Measurements from ENCODE around the gene TRPC3.

Gene TRPC3

DNA sequence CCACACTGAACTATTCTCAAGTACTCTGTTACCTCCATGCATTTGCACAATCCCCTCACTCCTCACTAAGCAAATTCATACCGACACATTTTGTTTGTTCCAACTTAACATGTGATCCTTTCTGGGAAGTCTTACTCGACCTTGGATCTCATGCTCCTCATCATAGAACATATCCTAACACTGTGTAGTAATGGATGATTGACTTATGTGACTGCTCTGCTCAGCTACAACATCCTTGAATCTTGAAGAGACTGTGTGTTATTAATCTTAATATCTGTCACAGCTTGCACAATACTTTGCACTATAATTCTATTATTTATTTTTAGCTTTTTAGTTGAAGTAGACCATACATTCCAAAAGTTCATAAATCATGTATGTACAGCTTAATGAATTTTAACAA lies 23.9 kb upstream of the TRPC3 start:
- Histone ChIP-seq H3K4me1 (ENCODE audit: control insufficient read depth in 1 of 2, insufficient read depth in 2 of 2, low read length in 2 of 2) (no peaks in the 10 kb centered on the region), H3K36me3 (ENCODE audit: control insufficient read depth in 1 of 2, insufficient read depth in 2 of 2, low read length in 2 of 2) (no peaks in the 10 kb centered on the region), H3K27me3 (ENCODE audit: low read depth, low read length) (no peaks in the 10 kb centered on the region)

DNA sequence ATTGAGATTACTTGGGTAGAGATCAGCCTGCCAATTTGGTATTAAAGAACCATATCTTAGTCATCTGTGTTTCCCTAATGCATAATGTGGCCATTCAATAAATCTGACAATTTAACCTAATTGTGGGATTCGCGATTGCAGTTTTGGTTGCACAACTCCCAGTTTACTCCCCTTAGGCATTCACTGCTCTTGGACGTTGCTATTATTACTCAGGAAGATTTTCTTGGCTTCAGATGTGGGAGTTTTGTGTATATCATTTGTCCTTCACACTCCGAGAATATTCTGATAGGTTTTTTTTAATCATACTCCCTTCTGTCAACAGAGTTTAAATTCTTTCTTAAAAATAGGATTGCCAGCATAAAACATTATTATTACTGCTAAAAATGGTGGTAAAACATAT lies 22.0 kb upstream of the TRPC3 start:
- no peak overlapping the region for H3K27ac ChIP-seq (ENCODE audit: low read length)
- H3K4me3 ChIP-seq (ENCODE audit: low read depth in 1 of 2, low read length in 2 of 2): no peak overlapping the region
- no peaks in the 10 kb centered on the region for H3K27me3 ChIP-seq (ENCODE audit: low read depth, low read length)
- no peaks in the 10 kb centered on the region for H3K4me1 ChIP-seq (ENCODE audit: control insufficient read depth in 1 of 2, insufficient read depth in 2 of 2, low read length in 2 of 2)
- H3K9me3 ChIP-seq (ENCODE audit: control insufficient read depth in 1 of 2, low read length in 2 of 2): no peaks in the 10 kb centered on the region
- H3K36me3 ChIP-seq (ENCODE audit: control insufficient read depth in 1 of 2, insufficient read depth in 2 of 2, low read length in 2 of 2): no peaks in the 10 kb centered on the region

More for the DNA sequence above, 23.9 kb upstream of the TRPC3 start:
- Histone ChIP-seq H3K27ac (ENCODE audit: low read length) (no peak overlapping the region), H3K4me3 (ENCODE audit: low read depth in 1 of 2, low read length in 2 of 2) (no peak overlapping the region), H3K9me3 (ENCODE audit: control insufficient read depth in 1 of 2, low read length in 2 of 2) (no peaks in the 10 kb centered on the region)

DNA sequence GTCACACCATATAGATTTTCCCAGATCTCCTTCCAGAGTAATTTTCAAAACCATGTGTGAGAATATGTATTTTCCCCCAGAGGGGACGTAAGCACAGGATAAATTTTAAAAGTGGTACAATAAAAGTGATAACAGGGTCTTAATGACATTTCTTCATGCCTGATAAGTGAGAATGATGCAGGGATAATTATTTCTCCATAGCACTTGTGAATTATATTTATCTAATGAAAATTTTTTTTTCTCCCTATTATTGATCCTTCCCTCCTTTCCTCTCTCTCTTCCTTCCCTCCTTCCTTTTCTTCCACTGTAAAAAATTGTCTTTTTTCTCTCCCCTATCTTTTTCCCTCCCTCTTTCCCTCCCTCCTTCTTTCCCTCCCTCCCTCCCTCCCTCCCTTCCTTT lies 17.0 kb upstream of the TRPC3 start:
- H3K4me1 ChIP-seq (ENCODE audit: control insufficient read depth in 1 of 2, insufficient read depth in 2 of 2, low read length in 2 of 2): no peaks in the 10 kb centered on the region
- no peak overlapping the region for H3K27ac ChIP-seq (ENCODE audit: low read length)
- H3K36me3 ChIP-seq (ENCODE audit: control insufficient read depth in 1 of 2, insufficient read depth in 2 of 2, low read length in 2 of 2): no peaks in the 10 kb centered on the region
- H3K9me3 ChIP-seq (ENCODE audit: control insufficient read depth in 1 of 2, low read length in 2 of 2): no peaks in the 10 kb centered on the region
- H3K27me3 ChIP-seq (ENCODE audit: low read depth, low read length): no peaks in the 10 kb centered on the region
- no peak overlapping the region for H3K4me3 ChIP-seq (ENCODE audit: low read depth in 1 of 2, low read length in 2 of 2)

- H3K27ac ChIP-seq (ENCODE audit: low read length): no peak overlapping the region
- no peaks in the 10 kb centered on the region for H3K27me3 ChIP-seq (ENCODE audit: low read depth, low read length)
- no peak overlapping the region for H3K4me3 ChIP-seq (ENCODE audit: low read depth in 1 of 2, low read length in 2 of 2)
- H3K4me1 ChIP-seq (ENCODE audit: control insufficient read depth in 1 of 2, insufficient read depth in 2 of 2, low read length in 2 of 2): no peaks in the 10 kb centered on the region
- no peaks in the 10 kb centered on the region for H3K36me3 ChIP-seq (ENCODE audit: control insufficient read depth in 1 of 2, insufficient read depth in 2 of 2, low read length in 2 of 2)
- no peaks in the 10 kb centered on the region for H3K9me3 ChIP-seq (ENCODE audit: control insufficient read depth in 1 of 2, low read length in 2 of 2)
Observed at GRCh38 chr4:121964958-121965357, 13.1 kb upstream of the TRPC3 start.

DNA sequence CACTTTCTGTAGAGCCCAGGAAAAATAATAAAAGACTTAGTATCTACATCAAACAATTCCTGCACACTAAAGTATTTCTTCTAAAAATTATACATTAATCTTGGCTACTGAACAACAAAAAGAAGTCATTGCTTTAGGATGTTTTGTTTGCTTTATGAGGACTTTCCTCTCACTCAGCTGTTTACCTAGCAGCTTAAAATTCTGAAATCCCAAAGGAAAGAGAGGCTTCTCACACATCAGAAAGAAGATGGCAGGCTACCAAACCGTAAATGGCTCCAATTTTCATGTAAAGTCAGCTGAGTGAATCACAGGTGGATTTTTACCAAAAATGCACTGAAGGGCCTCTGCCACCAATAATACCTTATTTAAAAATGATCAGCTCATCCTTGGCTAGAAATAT lies 9.0 kb upstream of the TRPC3 start:
- Histone ChIP-seq H3K27me3 (ENCODE audit: low read depth, low read length) (no peaks in the 10 kb centered on the region), H3K27ac (ENCODE audit: low read length) (no peak overlapping the region), H3K9me3 (ENCODE audit: control insufficient read depth in 1 of 2, low read length in 2 of 2) (no peaks in the 10 kb centered on the region), H3K36me3 (ENCODE audit: control insufficient read depth in 1 of 2, insufficient read depth in 2 of 2, low read length in 2 of 2) (no peaks in the 10 kb centered on the region), H3K4me3 (ENCODE audit: low read depth in 1 of 2, low read length in 2 of 2) (no peak overlapping the region), H3K4me1 (ENCODE audit: control insufficient read depth in 1 of 2, insufficient read depth in 2 of 2, low read length in 2 of 2) (no peaks in the 10 kb centered on the region)

DNA sequence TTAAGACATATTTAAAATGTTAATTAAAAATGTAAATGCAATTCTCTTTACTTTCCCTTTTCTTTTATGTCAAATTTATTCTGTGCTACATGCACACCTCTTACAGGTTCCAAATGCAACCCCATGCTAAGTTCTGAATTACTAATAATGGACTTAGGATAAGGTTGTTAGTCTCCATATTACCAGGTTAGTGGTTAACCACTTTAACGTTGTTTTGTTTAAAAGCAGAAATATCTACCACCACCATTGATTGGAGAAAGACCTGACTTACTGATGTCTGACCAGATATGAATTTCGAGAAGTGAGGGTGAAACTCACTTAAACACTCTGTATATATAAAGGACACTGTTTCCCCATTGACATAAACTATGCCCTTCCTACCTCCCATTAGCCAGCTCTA lies 6.9 kb upstream of the TRPC3 start:
- Histone ChIP-seq H3K9me3 (ENCODE audit: control insufficient read depth in 1 of 2, low read length in 2 of 2) (no peaks in the 10 kb centered on the region), H3K36me3 (ENCODE audit: control insufficient read depth in 1 of 2, insufficient read depth in 2 of 2, low read length in 2 of 2) (no peaks in the 10 kb centered on the region), H3K27me3 (ENCODE audit: low read depth, low read length) (no peaks in the 10 kb centered on the region), H3K4me3 (ENCODE audit: low read depth in 1 of 2, low read length in 2 of 2) (no peak overlapping the region), H3K27ac (ENCODE audit: low read length) (no peak overlapping the region), H3K4me1 (ENCODE audit: control insufficient read depth in 1 of 2, insufficient read depth in 2 of 2, low read length in 2 of 2) (no peaks in the 10 kb centered on the region)

DNA sequence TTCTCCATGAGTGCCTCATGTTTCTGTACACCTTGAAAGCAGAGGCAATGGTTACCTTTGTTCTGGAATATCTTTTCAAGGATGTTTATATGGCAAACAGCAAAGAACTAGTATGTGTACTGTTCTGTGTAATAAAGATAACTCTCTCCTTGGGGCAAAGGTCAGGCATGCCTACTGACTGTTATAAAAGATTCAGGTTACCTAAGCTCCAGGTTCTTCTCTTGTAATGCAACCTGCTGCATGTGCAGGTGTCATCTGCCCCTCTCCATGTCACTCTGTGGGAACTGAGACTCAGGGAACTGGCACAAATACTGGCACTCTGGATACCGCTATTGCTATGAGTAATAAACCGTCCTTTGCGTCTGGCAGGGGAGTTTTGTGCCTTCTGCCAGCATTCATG lies 5.4 kb upstream of the TRPC3 start:
- Histone ChIP-seq H3K9me3 (ENCODE audit: control insufficient read depth in 1 of 2, low read length in 2 of 2) (no peaks in the 10 kb centered on the region), H3K4me1 (ENCODE audit: control insufficient read depth in 1 of 2, insufficient read depth in 2 of 2, low read length in 2 of 2) (no peaks in the 10 kb centered on the region), H3K27ac (ENCODE audit: low read length) (no peak overlapping the region), H3K4me3 (ENCODE audit: low read depth in 1 of 2, low read length in 2 of 2) (no peak overlapping the region), H3K27me3 (ENCODE audit: low read depth, low read length) (no peaks in the 10 kb centered on the region), H3K36me3 (ENCODE audit: control insufficient read depth in 1 of 2, insufficient read depth in 2 of 2, low read length in 2 of 2) (no peaks in the 10 kb centered on the region)

GRCh38 chr4:121953860-121954259 lies 2.0 kb upstream of the TRPC3 start:
- Histone ChIP-seq H3K9me3 (ENCODE audit: control insufficient read depth in 1 of 2, low read length in 2 of 2) (no peaks in the 10 kb centered on the region), H3K27me3 (ENCODE audit: low read depth, low read length) (no peaks in the 10 kb centered on the region), H3K4me3 (ENCODE audit: low read depth in 1 of 2, low read length in 2 of 2) (no peak overlapping the region), H3K36me3 (ENCODE audit: control insufficient read depth in 1 of 2, insufficient read depth in 2 of 2, low read length in 2 of 2) (no peaks in the 10 kb centered on the region), H3K4me1 (ENCODE audit: control insufficient read depth in 1 of 2, insufficient read depth in 2 of 2, low read length in 2 of 2) (peaks cover 0 to 8% of the 10 kb centered on the region in 2 donors), H3K27ac (ENCODE audit: low read length) (no peak overlapping the region)

DNA sequence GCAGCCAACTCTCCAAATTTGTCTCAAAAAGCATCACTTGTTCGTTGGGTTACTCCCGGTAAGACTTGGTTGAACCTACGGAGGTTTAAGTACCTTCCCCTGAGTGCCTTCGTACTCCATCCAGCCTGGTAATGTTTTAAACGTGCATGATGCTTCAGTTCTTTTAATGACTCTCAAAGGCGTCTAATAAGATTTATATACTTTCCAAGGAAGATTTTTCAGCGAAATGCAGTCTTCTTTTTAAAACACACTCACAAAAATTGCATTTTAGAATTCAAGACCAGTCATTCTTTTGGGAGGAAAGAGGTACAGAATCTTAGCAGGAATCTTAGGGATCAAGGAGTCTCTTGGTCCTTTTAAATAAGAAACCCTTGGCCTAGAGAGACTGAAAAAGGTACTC lies 430 bp upstream of the TRPC3 start:
- H3K27me3 ChIP-seq (ENCODE audit: low read depth, low read length): no peaks in the 10 kb centered on the region
- peak overlapping the region; percentile 50 to 76 for H3K4me3 ChIP-seq (ENCODE audit: low read depth in 1 of 2, low read length in 2 of 2)
- no peaks in the 10 kb centered on the region for H3K36me3 ChIP-seq (ENCODE audit: control insufficient read depth in 1 of 2, insufficient read depth in 2 of 2, low read length in 2 of 2)
- H3K4me1 ChIP-seq (ENCODE audit: control insufficient read depth in 1 of 2, insufficient read depth in 2 of 2, low read length in 2 of 2): peaks cover 0 to 8% of the 10 kb centered on the region in 2 donors
- H3K27ac ChIP-seq (ENCODE audit: low read length): no peak overlapping the region
- no peaks in the 10 kb centered on the region for H3K9me3 ChIP-seq (ENCODE audit: control insufficient read depth in 1 of 2, low read length in 2 of 2)

GRCh38 chr4:121950680-121951520 lies 960 bp downstream of the TRPC3 start:
- Histone ChIP-seq H3K9me3 (ENCODE audit: control insufficient read depth in 1 of 2, low read length in 2 of 2) (no peaks in the 10 kb centered on the region), H3K4me1 (ENCODE audit: control insufficient read depth in 1 of 2, insufficient read depth in 2 of 2, low read length in 2 of 2) (peaks cover 0 to 8% of the 10 kb centered on the region in 2 donors), H3K27me3 (ENCODE audit: low read depth, low read length) (no peaks in the 10 kb centered on the region), H3K27ac (ENCODE audit: low read length) (no peak overlapping the region), H3K4me3 (ENCODE audit: low read depth in 1 of 2, low read length in 2 of 2) (peak overlapping the region; percentile 70 to 76), H3K36me3 (ENCODE audit: control insufficient read depth in 1 of 2, insufficient read depth in 2 of 2, low read length in 2 of 2) (no peaks in the 10 kb centered on the region)

GRCh38 chr4:121950212-121950679 lies 1.6 kb downstream of the TRPC3 start:
- peaks cover 0 to 8% of the 10 kb centered on the region in 2 donors for H3K4me1 ChIP-seq (ENCODE audit: control insufficient read depth in 1 of 2, insufficient read depth in 2 of 2, low read length in 2 of 2)
- H3K36me3 ChIP-seq (ENCODE audit: control insufficient read depth in 1 of 2, insufficient read depth in 2 of 2, low read length in 2 of 2): no peaks in the 10 kb centered on the region
- no peaks in the 10 kb centered on the region for H3K27me3 ChIP-seq (ENCODE audit: low read depth, low read length)
- H3K4me3 ChIP-seq (ENCODE audit: low read depth in 1 of 2, low read length in 2 of 2): peak overlapping the region; percentile 70 to 76
- no peak overlapping the region for H3K27ac ChIP-seq (ENCODE audit: low read length)
- no peaks in the 10 kb centered on the region for H3K9me3 ChIP-seq (ENCODE audit: control insufficient read depth in 1 of 2, low read length in 2 of 2)

- Histone ChIP-seq H3K9me3 (ENCODE audit: control insufficient read depth in 1 of 2, low read length in 2 of 2) (no peaks in the 10 kb centered on the region), H3K36me3 (ENCODE audit: control insufficient read depth in 1 of 2, insufficient read depth in 2 of 2, low read length in 2 of 2) (no peaks in the 10 kb centered on the region), H3K27me3 (ENCODE audit: low read depth, low read length) (no peaks in the 10 kb centered on the region), H3K4me1 (ENCODE audit: control insufficient read depth in 1 of 2, insufficient read depth in 2 of 2, low read length in 2 of 2) (peaks cover 0 to 8% of the 10 kb centered on the region in 2 donors), H3K4me3 (ENCODE audit: low read depth in 1 of 2, low read length in 2 of 2) (no peak overlapping the region), H3K27ac (ENCODE audit: low read length) (no peak overlapping the region)
Observed at GRCh38 chr4:121946644-121947043, 5.2 kb downstream of the TRPC3 start.

Measured in muscle layer of duodenum (tissue), 2 donors.